ENCODE measurements around the gene PDE2A. TPM values are rescaled to one million over a fixed set of nuclear protein-coding genes. Genes with fewer than 3 reads are reported as not detected.

PDE2A gene
- total RNA-seq, 2 experiments from 2014 or later: 0.29 to 0.72 TPM

DNA sequence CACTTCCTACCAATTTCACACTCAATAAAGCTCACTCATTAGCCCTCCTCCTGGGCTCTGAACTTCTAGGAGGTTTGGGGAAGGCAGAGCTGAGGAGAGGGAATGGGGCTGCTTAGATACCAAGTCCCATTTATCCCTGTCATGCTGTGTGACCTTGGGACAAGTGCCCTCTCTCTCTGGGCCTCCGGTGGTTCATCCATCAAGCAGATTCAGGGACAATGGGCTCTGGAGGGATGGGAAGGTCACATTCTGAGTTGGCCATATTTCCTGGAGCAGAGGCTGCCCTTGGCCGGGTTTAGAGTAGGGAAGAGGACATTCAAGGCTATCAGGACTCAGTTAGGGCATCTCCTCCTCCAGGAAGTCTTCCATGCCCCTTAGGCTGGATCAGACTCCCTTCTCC lies 66.7 kb downstream of the PDE2A start:
- ChIA-PET POLR2A (no interaction called here), CTCF (interaction anchor here (0.9 kb wide), 1 partner anchor 13 kb away, joined by 3 read pairs; no protein-coding TSS in a partner anchor)

DNA sequence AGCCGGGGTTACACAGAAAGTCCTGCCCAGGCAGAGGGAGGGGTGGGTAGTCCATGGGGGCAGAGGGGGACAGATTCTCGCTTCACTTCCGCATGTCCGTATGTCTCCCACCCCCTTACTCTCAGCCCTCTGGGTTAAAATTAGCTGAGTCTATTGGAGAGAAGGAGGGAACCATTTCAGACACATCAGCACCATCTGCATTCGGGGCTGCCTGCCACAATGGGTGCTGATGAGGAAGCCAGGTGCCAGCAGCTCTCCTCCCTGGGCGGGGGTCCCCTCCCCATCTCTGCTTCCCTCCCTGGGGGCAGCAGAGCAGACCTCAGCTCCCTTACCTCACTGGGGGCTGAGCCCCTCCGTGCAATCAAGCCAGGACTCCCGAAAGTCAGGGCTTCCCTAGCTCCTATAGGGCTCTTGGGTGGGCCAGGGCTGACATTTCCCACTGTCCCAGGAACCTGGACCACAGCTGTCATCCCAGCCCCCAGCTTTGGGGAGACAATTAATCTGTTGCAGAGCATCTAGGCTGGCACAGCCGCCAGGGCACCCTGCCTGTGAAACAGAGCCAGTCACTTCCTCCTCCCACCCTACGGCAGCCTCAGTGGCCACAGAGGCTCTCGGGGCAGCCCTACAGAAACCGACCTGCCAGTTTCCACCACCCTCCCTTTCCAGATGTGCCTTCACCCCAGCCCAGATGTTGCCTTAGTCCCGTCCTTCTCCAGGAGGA lies 67.3 kb downstream of the PDE2A start:
- ChIA-PET CTCF (interaction anchor here (0.9 kb wide), 1 partner anchor 13 kb away, joined by 3 read pairs; no protein-coding TSS in a partner anchor), POLR2A (no interaction called here)

DNA sequence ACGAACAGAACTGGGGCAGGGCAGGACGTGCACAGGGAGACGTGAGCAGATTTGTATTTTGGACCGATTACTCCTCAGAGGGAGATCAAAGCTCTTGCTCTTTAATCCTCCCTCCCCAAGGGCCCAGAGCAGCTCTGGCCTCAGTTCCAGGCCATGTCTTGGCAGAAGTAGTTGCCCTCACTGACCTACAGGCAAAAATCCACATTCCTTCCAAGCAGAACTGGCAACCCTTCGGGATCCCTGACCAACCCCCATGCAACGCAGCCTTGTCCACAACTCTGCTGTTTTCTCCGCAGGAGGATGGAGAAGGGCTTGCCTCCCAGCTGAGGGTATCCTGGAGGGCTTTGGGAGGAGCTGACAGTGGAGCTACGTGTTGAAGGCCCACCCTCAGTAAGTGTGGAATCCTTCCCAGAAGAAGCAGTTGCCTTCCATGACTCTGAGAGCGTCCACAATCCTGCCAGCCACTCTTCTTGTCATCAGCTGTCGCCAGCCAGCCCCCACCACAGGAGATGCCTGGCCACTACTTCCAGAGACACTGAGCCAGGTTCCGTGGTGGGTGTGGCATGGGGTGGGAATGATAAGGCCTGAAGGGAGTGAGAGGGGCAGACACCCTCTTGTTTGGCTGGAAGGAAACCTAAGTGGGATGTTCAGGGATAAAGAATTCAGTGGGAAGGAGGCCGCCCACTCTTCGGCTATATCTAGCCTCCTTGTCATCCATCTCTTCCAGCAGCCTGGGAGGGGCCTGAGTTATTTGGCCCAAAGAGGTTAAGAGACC lies 68.1 kb downstream of the PDE2A start:
- ChIA-PET CTCF (interaction anchor here (0.7 kb wide), 1 partner anchor 18 kb away, joined by 3 read pairs; no protein-coding TSS in a partner anchor), POLR2A (no interaction called here)

DNA sequence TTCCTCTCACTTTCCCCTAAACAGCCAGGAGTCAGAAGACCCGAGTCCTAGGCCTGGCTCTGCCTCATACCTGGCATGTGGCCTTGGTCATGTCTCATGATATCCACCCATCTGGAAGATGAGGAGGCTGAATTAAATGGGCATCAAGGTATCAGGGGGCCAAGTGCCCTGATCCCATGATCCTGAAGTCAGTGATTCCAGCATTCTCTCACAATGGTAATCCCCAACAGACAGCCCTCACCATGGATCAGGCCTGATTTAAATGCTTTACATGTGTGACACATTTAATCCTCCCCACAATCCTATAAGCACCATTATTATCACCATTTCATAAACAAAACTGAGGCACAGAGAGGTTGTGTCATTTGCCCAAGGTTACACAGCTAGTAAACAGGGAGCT lies 70.0 kb downstream of the PDE2A start:
- ChIA-PET POLR2A (no interaction called here), CTCF (interaction anchor here (1.5 kb wide), 1 partner anchor 81 kb away, joined by 3 read pairs; no protein-coding TSS in a partner anchor)

DNA sequence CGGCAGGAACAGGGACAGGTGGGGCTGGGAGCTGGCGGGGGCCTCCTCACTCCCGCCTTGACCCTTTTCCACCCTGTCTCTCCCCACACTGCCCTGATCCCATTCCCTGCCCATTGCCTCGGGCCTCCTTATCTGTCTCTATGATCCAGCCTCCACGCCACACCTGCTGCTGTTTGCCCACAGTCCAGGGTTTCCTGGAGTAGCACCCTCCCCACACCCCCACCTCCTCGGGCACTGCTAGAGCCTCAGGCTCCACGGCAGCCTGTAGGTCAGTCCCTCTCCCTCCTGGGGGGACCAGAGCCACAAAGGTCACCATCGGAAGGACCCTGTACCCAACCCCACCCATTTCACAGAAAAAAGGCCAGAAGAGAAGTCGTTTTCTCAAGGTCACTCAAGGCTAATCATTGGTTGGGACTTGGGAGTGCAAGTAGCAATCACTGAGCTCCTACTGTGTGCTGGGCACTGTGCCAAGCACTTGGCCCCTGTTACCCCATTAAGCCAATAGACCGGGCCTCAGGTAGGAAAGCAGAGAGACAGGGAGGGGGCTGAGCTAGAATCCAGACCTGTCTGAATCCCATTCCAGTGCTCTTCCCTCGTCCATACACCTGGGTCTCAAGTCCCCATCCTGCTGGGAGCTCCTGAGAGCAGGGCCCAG lies 71.8 kb downstream of the PDE2A start:
- POLR2A ChIA-PET: interaction anchor here (0.7 kb wide), 1 partner anchor 256 kb away, joined by 3 read pairs; no protein-coding TSS in a partner anchor
- CTCF ChIA-PET: no interaction called here

DNA sequence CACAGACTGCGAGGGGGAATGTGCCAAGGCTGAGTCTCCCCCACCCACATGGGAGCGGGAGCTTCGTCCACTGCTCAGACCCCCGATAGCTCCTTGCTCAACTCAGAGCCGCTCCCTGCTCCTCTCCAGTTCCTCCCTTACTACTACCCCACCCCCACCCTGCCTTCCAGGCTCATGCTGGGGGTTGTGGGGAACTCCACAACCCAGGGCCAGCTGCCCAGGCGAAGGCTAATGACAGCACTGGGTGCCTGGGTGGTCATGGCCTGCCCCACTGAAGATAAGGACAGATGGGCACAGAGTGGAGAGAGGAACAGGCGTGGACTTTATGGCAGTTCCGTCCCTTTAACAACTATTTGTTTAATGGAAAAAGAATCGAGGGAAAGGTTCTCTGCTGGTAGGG lies 73.7 kb downstream of the PDE2A start:
- ChIA-PET CTCF (no interaction called here), POLR2A (no interaction called here)

DNA sequence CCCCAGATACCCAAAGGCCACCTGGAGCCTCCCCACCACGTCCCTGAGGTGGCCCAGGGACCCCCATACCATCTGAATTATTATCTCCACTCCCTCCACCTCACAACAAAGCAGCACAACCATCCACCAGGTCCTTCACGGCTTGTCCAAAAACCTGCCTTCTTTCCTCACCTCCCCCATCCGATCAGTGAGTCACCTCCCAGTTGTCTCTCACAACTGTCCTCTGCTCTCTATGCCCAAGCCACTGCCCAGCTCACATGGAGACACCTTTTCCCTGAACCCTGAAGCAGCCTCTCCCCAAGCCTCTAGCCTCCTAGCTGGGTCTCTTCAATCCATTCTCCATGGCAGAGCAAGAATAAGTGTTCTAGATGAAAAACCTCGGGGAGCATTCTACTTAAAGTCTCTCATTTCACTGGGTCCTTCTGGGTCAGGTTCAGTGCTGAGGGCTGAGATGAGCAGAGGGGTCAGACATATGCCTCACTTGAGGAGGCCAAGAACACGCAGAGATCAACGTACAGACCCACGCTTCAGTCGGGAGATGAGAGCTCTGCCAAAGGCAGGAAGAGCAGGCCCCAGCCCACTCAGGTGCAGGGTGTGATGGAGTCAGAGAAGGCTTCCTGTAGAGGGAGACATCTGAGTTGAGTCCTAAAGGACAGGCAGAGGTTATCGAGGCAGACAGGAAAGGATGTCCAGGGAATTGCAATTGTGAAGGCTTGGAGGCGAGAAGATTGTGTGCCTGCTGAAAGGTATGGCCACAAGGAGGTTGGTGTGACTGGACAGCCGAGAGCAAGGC lies 74.7 kb downstream of the PDE2A start:
- ChIA-PET CTCF (interaction anchor here (1.1 to 1.2 kb wide), 3 partner anchors 11 to 13 kb away, joined by 3 to 6 read pairs (median 3); no protein-coding TSS in a partner anchor), POLR2A (no interaction called here)

DNA sequence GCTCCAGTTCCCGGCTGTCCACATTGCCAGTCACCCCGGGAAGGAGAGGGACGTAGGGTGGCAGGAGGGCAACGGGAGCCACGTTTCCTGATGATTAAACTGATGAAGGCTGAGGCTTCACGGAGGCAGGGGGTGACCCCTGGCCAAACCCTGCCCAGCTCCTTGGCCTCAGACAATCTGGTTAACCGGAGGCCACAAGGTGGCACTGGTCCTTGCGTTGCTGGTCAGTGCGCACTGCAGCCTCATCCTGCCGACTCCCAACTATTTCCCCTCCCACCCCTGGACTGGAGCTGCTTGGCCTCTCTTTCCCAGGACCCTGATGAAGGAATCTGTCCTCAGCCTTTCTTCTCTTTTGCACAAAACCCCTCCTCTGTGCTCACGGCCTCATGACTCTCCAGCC lies 75.3 kb downstream of the PDE2A start:
- ChIA-PET CTCF (interaction anchor here (1.1 to 1.2 kb wide), 3 partner anchors 10 to 12 kb away, joined by 3 to 6 read pairs (median 3); no protein-coding TSS in a partner anchor), POLR2A (no interaction called here)

DNA sequence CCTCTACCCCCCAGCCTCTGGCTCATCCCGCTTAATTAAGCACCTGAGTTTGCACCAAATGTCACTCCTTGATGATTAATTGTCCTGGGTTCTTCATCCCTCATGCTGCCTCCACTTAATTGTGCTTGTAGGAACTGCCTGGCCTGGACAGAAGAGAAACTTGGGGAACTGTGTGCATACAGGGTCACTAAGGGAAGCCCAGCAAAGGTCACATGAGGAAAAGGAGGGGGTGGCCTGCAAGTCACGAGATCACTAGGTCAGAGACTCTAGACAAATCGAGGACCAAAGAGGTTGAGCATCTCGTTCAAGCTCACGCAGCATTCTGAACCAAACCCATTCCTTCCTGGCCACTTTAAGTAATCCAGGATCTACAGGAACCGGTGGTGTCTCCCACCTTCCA lies 75.8 kb downstream of the PDE2A start:
- ChIA-PET POLR2A (no interaction called here), CTCF (interaction anchor here (1.1 kb wide), 3 partner anchors 10 to 12 kb away, joined by 3 read pairs; no protein-coding TSS in a partner anchor)

DNA sequence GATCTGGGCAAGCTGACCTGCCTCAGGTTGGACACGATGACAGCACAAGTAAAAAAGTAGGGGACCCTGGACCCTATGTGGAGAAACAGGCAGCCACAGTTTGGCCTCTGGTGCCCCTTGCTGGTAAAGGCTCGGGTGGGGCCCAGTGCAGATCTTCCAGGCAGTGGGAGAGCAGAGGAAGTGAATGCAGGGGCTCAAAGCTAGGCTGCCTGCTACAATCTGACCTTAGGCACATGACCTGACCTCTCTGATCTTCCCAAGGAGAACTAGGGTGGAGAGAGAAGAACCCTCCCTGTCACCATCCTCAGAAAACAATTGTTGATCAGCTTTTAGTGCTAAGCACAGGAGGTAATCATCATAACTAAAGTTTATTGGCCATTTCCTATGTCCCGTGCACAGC lies 76.5 kb downstream of the PDE2A start:
- ChIA-PET POLR2A (no interaction called here), CTCF (interaction anchor here (1.1 kb wide), 1 partner anchor 11 kb away, joined by 3 read pairs; no protein-coding TSS in a partner anchor)

DNA sequence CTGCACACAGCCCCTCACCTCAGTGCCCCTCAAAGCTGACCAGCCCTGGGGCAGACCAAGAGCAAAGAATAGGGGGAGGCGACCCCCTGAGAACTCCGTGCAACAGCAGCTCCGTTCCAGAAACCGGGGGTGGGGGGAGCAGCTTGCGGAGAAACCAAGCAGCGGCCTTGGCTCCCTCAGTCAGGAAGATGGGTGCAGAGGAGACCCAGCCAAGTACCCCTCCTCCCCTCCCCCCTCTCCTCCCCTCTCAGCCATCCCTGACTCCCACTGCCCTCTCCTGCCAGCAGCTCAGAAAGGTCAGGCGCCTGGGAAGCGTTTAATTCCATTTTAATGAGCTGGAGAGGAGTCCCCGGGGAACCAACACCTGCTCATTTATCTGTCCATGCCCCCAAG lies 78.9 kb downstream of the PDE2A start:
- ChIA-PET POLR2A (no interaction called here), CTCF (interaction anchor here (1.1 to 2.2 kb wide), 3 partner anchors 13 to 88 kb away, joined by 3 to 5 read pairs (median 4); no protein-coding TSS in a partner anchor)

DNA sequence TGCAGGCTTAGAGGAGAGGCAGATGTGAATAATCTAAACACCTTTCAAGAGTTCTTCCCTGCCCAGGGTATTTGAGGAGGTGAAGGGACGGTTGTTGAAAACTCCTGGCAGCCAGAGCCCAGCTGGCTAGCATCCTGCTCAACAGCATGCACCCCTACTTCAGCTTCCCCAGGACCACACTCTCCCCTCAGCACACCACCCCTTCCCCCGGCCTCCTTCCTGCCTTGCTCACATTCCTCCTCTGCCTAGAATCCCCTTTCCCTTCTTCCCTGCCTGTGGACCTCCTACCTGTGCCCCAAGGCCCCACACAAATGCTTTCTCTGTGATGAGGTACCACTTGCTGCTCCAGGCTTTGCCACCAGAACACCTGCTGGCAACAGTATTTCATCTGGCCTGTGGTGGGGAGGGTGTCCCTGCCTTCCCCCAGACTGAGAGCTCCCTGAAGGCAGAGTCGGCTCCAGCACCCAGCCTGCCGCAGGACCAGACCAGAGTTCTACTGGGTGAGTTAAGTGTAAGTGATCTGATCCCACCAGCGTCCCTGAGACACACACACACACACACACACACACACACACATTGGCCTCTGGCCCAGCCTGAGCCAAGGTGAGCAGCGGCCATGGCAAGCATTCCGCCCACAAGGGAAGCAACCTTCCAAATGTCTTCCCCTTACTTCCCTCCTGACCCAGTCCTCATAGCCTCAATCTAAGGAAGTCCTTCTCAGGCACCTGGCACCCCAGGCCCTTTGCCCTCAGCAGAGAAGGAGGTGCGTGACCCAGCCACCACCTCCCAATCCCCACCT lies 79.5 kb downstream of the PDE2A start:
- POLR2A ChIA-PET: no interaction called here
- CTCF ChIA-PET: interaction anchor here (1.1 to 2.2 kb wide), 4 partner anchors 13 to 89 kb away, joined by 3 to 5 read pairs (median 4); no protein-coding TSS in a partner anchor

DNA sequence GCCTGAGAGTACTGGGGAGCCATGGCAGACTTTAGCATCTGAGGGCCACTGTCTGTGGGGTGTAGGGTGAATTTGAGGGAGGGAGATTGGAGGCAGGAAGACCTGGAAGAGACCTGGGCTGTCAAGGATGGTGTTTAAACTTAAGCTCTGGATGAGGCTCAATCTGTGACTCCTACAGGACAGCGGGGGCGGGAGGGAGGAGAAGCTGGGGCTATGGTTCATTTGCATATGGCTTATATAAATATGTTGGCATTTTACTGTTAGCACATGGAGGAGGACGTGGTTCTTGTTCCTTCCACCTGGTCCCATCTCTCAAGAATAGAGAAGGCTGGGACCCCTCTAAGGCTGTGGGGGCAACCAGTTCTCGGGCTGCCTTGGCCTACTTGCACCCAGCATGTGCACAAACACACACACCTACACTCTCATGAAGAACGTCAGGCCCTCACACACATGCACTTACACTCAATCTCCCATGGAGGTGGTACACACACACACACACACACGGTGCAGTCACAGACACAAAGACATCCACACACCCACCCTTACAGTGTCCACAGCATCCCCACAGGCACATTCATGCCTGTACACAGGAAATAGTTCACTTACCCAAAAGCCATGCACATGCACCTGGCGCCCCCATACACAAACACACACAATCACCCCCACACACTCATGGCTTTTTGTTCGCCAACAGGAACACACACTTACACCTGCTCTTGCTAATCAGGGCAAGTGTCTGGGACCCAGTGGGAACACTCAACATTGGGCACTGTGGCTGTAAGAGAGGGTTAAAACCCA lies 81.3 kb downstream of the PDE2A start:
- ChIA-PET POLR2A (interaction anchor here (1.3 kb wide), 1 partner anchor 91 kb away, joined by 4 read pairs; no protein-coding TSS in a partner anchor), CTCF (interaction anchor here (1.3 to 8.5 kb wide), 5 partner anchors 16 to 111 kb away, joined by 3 to 92 read pairs (median 7); no protein-coding TSS in a partner anchor)

DNA sequence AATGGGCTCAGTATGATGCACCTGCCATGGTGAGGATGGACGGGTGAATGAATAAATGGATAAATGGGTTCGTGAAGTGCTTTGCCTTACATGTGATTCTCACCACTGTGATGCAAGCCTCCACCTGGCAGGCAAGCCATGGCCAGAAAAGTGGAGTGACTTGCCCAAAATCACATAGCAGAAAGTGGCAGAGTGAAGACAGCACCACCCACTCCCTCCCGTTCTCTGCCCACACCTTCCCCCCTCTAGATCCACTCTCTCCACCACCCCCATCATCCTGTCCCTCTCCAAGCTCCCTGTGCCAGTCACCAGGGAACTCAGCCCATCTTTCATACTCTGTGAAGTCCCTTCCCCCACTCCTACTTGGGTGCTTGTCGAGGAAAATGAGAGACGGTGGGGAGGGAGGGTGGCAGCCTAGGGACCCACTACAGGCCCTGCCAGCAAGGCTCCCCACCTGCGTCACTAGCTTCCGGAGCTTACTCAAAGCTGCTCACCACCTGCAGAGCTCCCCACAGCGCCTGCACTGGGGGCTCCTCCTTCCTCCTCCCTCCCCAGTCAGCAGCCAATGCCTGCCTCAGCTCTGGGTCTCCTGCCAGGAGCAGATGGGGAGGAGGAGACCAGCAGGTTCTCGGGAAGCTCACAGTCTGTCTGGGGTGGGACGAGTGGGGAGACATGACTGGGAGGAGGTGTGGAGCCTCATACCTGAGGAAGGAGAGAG lies 82.3 kb downstream of the PDE2A start:
- CTCF ChIA-PET: interaction anchor here (0.7 to 8.5 kb wide), 8 partner anchors 17 to 659 kb away, joined by 3 to 92 read pairs (median 4); no protein-coding TSS in a partner anchor

DNA sequence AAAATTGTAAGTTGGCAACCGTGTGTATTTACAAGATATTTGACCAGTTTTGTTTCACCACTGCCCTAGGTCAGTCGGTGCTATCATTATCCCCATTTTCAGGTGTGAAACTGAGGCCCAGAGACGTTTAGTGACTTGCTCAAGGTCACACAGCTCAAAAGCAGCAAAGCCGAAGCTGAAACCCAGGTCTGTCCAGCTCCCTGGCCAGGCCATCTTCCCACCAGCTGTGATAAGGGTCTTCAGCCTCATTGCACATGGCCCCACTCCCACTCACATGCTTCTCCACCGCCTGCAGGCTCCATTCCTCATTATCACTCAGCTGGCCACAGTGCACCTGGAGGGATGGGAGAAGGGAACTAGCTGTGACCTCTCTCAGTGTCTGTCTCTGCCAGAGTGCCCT lies 83.2 kb downstream of the PDE2A start:
- POLR2A ChIA-PET: no interaction called here
- CTCF ChIA-PET: interaction anchor here (0.8 to 8.5 kb wide), 7 partner anchors 18 to 150 kb away, joined by 3 to 92 read pairs (median 7); no protein-coding TSS in a partner anchor

More for the DNA sequence above, 82.3 kb downstream of the PDE2A start:
- POLR2A ChIA-PET: interaction anchor here (0.6 to 1.3 kb wide), 2 partner anchors 92 to 1039 kb away, joined by 3 to 4 read pairs; no protein-coding TSS in a partner anchor

Data from activated CD8-positive, alpha-beta memory T cell treated with anti-CD3 and anti-CD28 coated beads for 36 hours (primary cell).